ENCODE data around the gene SDK1. TPM values are rescaled to one million over a fixed set of nuclear protein-coding genes. Genes with fewer than 3 reads are reported as not detected.

The SDK1 gene
- total and polyA plus RNA-seq, 2 experiments from 2014 or later = not detected

- Histone ChIP-seq H3K79me2 (ENCODE audit: insufficient read depth) (no peaks in the 10 kb centered on the region), H3K36me3 (ENCODE audit: low read depth) (no peaks in the 10 kb centered on the region), H3K9ac (no peak overlapping the region), H3K9me3 (ENCODE audit: low read depth) (no peaks in the 10 kb centered on the region), H3K4me1 (ENCODE audit: insufficient read depth) (no peaks in the 10 kb centered on the region), H2AFZ (no peak overlapping the region), H3F3A (ENCODE audit: insufficient read depth) (no peaks in the 10 kb centered on the region), H3K4me2 (ENCODE audit: unreplicated experiment) (no peak overlapping the region), H3K27ac (no peak overlapping the region), H3K4me3 (no peak overlapping the region), H3K9me2 (ENCODE audit: insufficient read depth) (no peaks in the 10 kb centered on the region), H4K20me1 (ENCODE audit: insufficient read depth) (no peaks in the 10 kb centered on the region), H3K27me3 (replicated peaks; ENCODE audit: insufficient read depth) (no peaks in the 10 kb centered on the region)
- DNase-seq = no peak
- no peak for TF ChIP-seq EZH2 (IDR thresholded peaks at IDR 0.05; ENCODE audit: insufficient read depth, poor library complexity, severe bottlenecking)
- TF ChIP-seq EZH2phosphoT487 (IDR thresholded peaks at IDR 0.05; ENCODE audit: insufficient read depth, low read depth) = no peak
- WGBS, 2 experiments (ENCODE audit: low coverage in 1 of 2, low lambda C conversion rate in 2 of 2, missing lambda C conversion rate in 2 of 2) = 44 to 54% methylated on average over 36 to 37 of the region's 37 CpGs
- in situ Hi-C loops (cut with MboI) = no loop called here
Measured at GRCh38 chr7:4190010-4190981, 889.2 kb downstream of the SDK1 start.

- H3K4me2 ChIP-seq (ENCODE audit: unreplicated experiment) = no peak overlapping the region
- 78 to 85% methylated on average over 10 to 19 of the region's 19 CpGs for WGBS, 2 experiments (ENCODE audit: low coverage in 1 of 2, low lambda C conversion rate in 2 of 2, missing lambda C conversion rate in 2 of 2)
- no peaks in the 10 kb centered on the region for H3F3A ChIP-seq (ENCODE audit: insufficient read depth)
- H3K9me3 ChIP-seq (ENCODE audit: low read depth) = no peaks in the 10 kb centered on the region
- no peaks in the 10 kb centered on the region for H3K27me3 ChIP-seq (replicated peaks; ENCODE audit: insufficient read depth)
- DNase-seq = no peak
- no peaks in the 10 kb centered on the region for H3K36me3 ChIP-seq (ENCODE audit: low read depth)
- H2AFZ ChIP-seq = no peak overlapping the region
- no peaks in the 10 kb centered on the region for H3K4me1 ChIP-seq (ENCODE audit: insufficient read depth)
- no peak overlapping the region for H3K9ac ChIP-seq
- H3K4me3 ChIP-seq = no peak overlapping the region
- in situ Hi-C loops (cut with MboI) = no loop called here
- no peaks in the 10 kb centered on the region for H4K20me1 ChIP-seq (ENCODE audit: insufficient read depth)
- H3K9me2 ChIP-seq (ENCODE audit: insufficient read depth) = no peaks in the 10 kb centered on the region
- no peak overlapping the region for H3K27ac ChIP-seq
- TF ChIP-seq EZH2phosphoT487 (IDR thresholded peaks at IDR 0.05; ENCODE audit: insufficient read depth, low read depth) = no peak
- no peak for TF ChIP-seq EZH2 (IDR thresholded peaks at IDR 0.05; ENCODE audit: insufficient read depth, poor library complexity, severe bottlenecking)
- H3K79me2 ChIP-seq (ENCODE audit: insufficient read depth) = no peaks in the 10 kb centered on the region
Measured at GRCh38 chr7:4191046-4191445, 890.0 kb downstream of the SDK1 start.

- 83 to 85% methylated on average over 13 to 14 of the region's 14 CpGs for WGBS, 2 experiments (ENCODE audit: low coverage in 1 of 2, low lambda C conversion rate in 2 of 2, missing lambda C conversion rate in 2 of 2)
- TF ChIP-seq EZH2phosphoT487 (IDR thresholded peaks at IDR 0.05; ENCODE audit: insufficient read depth, low read depth) (no peak), EZH2 (IDR thresholded peaks at IDR 0.05; ENCODE audit: insufficient read depth, poor library complexity, severe bottlenecking) (no peak)
- no peak for DNase-seq
Measured at GRCh38 chr7:4191525-4191924, 890.5 kb downstream of the SDK1 start.

GRCh38 chr7:4195660-4196059 is 894.6 kb downstream of the SDK1 start:
- Histone ChIP-seq H3K27me3 (replicated peaks; ENCODE audit: insufficient read depth) (no peaks in the 10 kb centered on the region), H3K4me3 (no peak overlapping the region), H3K79me2 (ENCODE audit: insufficient read depth) (no peaks in the 10 kb centered on the region), H3K36me3 (ENCODE audit: low read depth) (no peaks in the 10 kb centered on the region), H3K9me3 (ENCODE audit: low read depth) (no peaks in the 10 kb centered on the region), H3K27ac (no peak overlapping the region), H3F3A (ENCODE audit: insufficient read depth) (no peaks in the 10 kb centered on the region), H3K4me2 (ENCODE audit: unreplicated experiment) (no peak overlapping the region), H3K4me1 (ENCODE audit: insufficient read depth) (no peaks in the 10 kb centered on the region), H2AFZ (no peak overlapping the region), H3K9ac (no peak overlapping the region), H3K9me2 (ENCODE audit: insufficient read depth) (no peaks in the 10 kb centered on the region), H4K20me1 (ENCODE audit: insufficient read depth) (no peaks in the 10 kb centered on the region)
- WGBS, 2 experiments (ENCODE audit: low coverage in 1 of 2, low lambda C conversion rate in 2 of 2, missing lambda C conversion rate in 2 of 2) = 4% methylated on average over 7 of the region's 7 CpGs
- in situ Hi-C loops (cut with MboI) = no loop called here
- no peak for DNase-seq
- no peak for TF ChIP-seq EZH2 (IDR thresholded peaks at IDR 0.05; ENCODE audit: insufficient read depth, poor library complexity, severe bottlenecking)
- no peak for TF ChIP-seq EZH2phosphoT487 (IDR thresholded peaks at IDR 0.05; ENCODE audit: insufficient read depth, low read depth)

More at GRCh38 chr7:4191525-4191924, 890.5 kb downstream of the SDK1 start:
- in situ Hi-C loops (cut with MboI) = no loop called here
- Histone ChIP-seq H3K9me3 (ENCODE audit: low read depth) (no peaks in the 10 kb centered on the region), H3K27ac (no peak overlapping the region), H3K36me3 (ENCODE audit: low read depth) (no peaks in the 10 kb centered on the region), H3F3A (ENCODE audit: insufficient read depth) (no peaks in the 10 kb centered on the region), H3K27me3 (replicated peaks; ENCODE audit: insufficient read depth) (no peaks in the 10 kb centered on the region), H4K20me1 (ENCODE audit: insufficient read depth) (no peaks in the 10 kb centered on the region), H3K79me2 (ENCODE audit: insufficient read depth) (no peaks in the 10 kb centered on the region), H3K9me2 (ENCODE audit: insufficient read depth) (no peaks in the 10 kb centered on the region), H3K9ac (no peak overlapping the region), H2AFZ (no peak overlapping the region), H3K4me2 (ENCODE audit: unreplicated experiment) (no peak overlapping the region), H3K4me1 (ENCODE audit: insufficient read depth) (no peaks in the 10 kb centered on the region), H3K4me3 (no peak overlapping the region)

Measured in GM23248 (cell line).